Uterus (tissue), 4 donors: ENCODE results near the gene ST6GALNAC5. TPM values are rescaled to one million over a fixed set of nuclear protein-coding genes. Genes with fewer than 3 reads are reported as not detected.

ENCODE experiments used
- DNase-seq, 2 donors: peaks; one replicate each; pipeline ENCODE4 v3.0.0-alpha.2; 2019 to 2020
- H3K27ac ChIP-seq, 2 donors: fragments of 200-600 bp; sonication (generic); 1 replicate in 1 of 2; 2 replicates in 1 of 2; pipeline ENCODE4 v1.5.1; 2016 to 2018
- H3K27me3 ChIP-seq, 2 donors: fragments of 200-600 bp; sonication (generic); one replicate each; pipeline ENCODE4 v1.5.1; 2018 to 2019; ENCODE audit warnings: control low read depth in 1 of 2
- H3K36me3 ChIP-seq, 2 donors: fragments of 200-600 bp; sonication (generic); one replicate each; pipeline ENCODE4 v1.5.1; 2019; ENCODE audit warnings: control low read depth in 1 of 2
- H3K4me1 ChIP-seq, 2 donors: fragments of 200-600 bp; sonication (generic); one replicate each; pipeline ENCODE4 v1.5.1; 2018 to 2019; ENCODE audit warnings: control low read depth in 1 of 2
- H3K4me3 ChIP-seq, 2 donors: fragments of 200-600 bp; sonication (generic); 1 replicate in 1 of 2; 2 replicates in 1 of 2; pipeline ENCODE4 v1.5.1; 2018 to 2019; ENCODE audit warnings: mild to moderate bottlenecking in 1 of 2
- H3K9me3 ChIP-seq, 2 donors: fragments of 200-600 bp; sonication (generic); one replicate each; pipeline ENCODE4 v1.5.1; 2019; ENCODE audit warnings: control low read depth in 1 of 2
- POLR2A ChIP-seq, 2 donors: fragments of 450-650 bp; IDR thresholded peaks; one replicate each; pipeline ENCODE4 v1.6.1; 2016; ENCODE audit warnings: antibody characterized with exemption in 2 of 2, mild to moderate bottlenecking in 1 of 2, moderate library complexity in 1 of 2
- intact Hi-C: fragments of 100-400 bp; cut with DNase I; formaldehyde crosslinking; loops from one replicate; pipeline ENCODE4 v1.15.1; 2023; ENCODE audit warnings: low total_unique reads
- total RNA-seq, 4 donors: library from RNA; depleted of rRNA in 3 of 4; stranded (reverse); fragments of >200 nt in 3 of 4; gene quantifications; one replicate each; pipeline versions ENCODE4 v1.1.0 to v1.2.4, GENCODE V29; 2014 to 2023
- TF ChIP-seq, protein P1 (sequence below), 4 experiments: fragments of 200-600 bp in 2 of 4; fragments of 450-650 bp in 2 of 4; sonication (generic) in 2 of 4; IDR thresholded peaks; one replicate each; pipeline ENCODE4 v1.5.1; 2016 to 2019; ENCODE audit warnings: antibody characterized with exemption in 4 of 4, mild to moderate bottlenecking in 2 of 4, moderate library complexity in 1 of 4
- donor health status: DM: yes; HTN: yes; CAD: no.

Gene ST6GALNAC5
- total RNA-seq, 4 donors from 2014 or later = 1.4 to 6.4 TPM; not detected in 2

DNA sequence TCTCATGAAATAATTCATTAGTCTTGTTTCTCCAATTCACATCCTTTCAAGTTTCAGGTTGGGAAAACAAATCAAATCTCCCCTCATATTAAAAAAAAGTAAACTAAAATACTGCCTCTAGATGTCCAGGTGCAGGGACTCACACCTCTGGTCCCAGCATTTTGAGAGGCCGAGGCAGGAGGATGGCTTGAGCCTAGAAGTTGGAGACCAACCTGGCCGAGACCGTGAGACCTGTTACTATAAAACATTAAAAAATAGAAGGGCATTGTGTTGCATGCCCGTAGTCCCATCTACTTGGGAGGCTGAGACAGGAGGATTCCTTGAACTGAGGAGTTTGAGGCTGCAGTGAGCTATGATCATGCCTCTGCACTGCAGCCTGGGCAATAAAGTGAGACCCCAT lies 61.9 kb downstream of the ST6GALNAC5 start:
- DNase-seq = no peak
- Histone ChIP-seq H3K27ac (no peak overlapping the region), H3K9me3 (no peaks in the 10 kb centered on the region), H3K36me3 (no peaks in the 10 kb centered on the region), H3K4me1 (no peaks in the 10 kb centered on the region), H3K27me3 (no peaks in the 10 kb centered on the region), H3K4me3 (no peak overlapping the region)
- TF ChIP-seq, protein P1, sequence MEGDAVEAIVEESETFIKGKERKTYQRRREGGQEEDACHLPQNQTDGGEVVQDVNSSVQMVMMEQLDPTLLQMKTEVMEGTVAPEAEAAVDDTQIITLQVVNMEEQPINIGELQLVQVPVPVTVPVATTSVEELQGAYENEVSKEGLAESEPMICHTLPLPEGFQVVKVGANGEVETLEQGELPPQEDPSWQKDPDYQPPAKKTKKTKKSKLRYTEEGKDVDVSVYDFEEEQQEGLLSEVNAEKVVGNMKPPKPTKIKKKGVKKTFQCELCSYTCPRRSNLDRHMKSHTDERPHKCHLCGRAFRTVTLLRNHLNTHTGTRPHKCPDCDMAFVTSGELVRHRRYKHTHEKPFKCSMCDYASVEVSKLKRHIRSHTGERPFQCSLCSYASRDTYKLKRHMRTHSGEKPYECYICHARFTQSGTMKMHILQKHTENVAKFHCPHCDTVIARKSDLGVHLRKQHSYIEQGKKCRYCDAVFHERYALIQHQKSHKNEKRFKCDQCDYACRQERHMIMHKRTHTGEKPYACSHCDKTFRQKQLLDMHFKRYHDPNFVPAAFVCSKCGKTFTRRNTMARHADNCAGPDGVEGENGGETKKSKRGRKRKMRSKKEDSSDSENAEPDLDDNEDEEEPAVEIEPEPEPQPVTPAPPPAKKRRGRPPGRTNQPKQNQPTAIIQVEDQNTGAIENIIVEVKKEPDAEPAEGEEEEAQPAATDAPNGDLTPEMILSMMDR (IDR thresholded peaks at IDR 0.05) = no peak
- no peak for TF ChIP-seq POLR2A (IDR thresholded peaks at IDR 0.05)
- intact Hi-C loops = no loop called here

DNA sequence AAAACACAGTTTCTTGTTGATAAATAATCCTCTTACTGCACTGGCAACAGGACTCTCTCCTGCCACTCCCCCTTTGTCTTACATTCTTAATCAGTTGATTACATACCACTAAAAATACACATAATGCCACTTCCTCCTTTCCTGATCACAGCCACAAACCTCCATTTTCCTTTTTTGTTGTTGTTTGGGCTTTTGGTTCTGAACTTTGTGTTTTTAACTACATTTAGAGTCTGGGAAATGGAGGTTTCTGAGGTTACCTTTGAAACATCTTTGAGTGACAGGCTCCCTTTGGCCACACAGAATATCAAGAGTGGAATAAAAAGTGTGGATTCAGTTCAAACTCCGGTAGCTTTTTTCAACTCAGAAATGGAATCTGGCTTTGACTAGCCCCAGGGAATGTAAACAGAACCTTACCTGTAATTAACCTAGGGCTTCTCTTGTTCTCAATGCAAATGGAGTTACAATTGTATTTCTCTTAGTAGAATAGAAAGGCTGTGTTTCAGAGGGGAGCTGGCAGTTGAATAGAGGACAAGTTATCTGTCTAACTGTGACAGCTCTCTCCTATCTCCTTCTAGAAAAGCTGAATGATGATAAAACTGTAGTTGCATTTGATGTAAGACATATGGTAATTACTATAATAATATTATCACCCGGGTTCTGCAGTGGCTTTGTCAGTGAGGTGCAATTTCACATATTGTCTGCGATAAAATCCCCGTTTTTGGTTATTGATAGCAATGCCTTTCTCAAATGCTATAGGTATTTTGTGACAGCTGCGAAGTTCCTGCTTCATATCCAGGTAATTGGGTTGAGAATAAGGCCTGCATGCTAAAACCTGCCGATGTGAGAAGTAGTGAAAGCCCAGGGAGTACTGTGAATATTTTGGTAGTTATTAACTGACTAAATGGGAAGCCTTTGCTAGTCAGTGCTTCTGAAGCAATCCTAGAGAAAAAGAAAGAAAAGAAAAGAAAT lies 66.9 kb downstream of the ST6GALNAC5 start:
- intact Hi-C loops = no loop called here
- TF ChIP-seq, protein P1 (IDR thresholded peaks at IDR 0.05) = no peak
- no peak for TF ChIP-seq POLR2A (IDR thresholded peaks at IDR 0.05)
- Histone ChIP-seq H3K27me3 (no peaks in the 10 kb centered on the region), H3K27ac (no peak overlapping the region), H3K4me3 (no peak overlapping the region), H3K4me1 (no peaks in the 10 kb centered on the region), H3K9me3 (no peaks in the 10 kb centered on the region), H3K36me3 (no peaks in the 10 kb centered on the region)
- DNase-seq = no peak

DNA sequence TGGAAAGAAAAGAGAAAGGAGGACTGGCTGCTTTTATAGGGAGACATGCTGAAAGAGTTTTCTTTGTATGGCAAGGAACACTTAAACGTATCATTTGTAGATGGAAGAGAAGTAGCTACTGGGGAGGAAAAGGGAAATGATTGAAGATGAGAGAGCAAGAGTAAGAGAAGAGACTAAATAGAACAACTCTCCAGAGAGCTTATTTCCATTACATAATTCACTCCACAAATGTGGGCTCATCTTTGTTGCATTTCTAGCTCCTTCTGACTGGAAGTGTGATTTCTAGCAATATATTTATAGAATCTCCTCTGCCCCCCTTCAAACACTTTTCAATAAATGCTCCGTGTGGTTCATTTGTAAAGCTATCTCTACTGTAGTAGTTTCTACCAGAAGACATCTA lies 71.0 kb downstream of the ST6GALNAC5 start:
- no peak overlapping the region for H3K27ac ChIP-seq
- H3K9me3 ChIP-seq = no peaks in the 10 kb centered on the region
- H3K4me3 ChIP-seq = no peak overlapping the region
- intact Hi-C loops = no loop called here
- no peaks in the 10 kb centered on the region for H3K36me3 ChIP-seq
- no peaks in the 10 kb centered on the region for H3K27me3 ChIP-seq
- TF ChIP-seq, protein P1 (IDR thresholded peaks at IDR 0.05) = no peak
- TF ChIP-seq POLR2A (IDR thresholded peaks at IDR 0.05) = no peak
- H3K4me1 ChIP-seq = no peaks in the 10 kb centered on the region
- no peak for DNase-seq

DNA sequence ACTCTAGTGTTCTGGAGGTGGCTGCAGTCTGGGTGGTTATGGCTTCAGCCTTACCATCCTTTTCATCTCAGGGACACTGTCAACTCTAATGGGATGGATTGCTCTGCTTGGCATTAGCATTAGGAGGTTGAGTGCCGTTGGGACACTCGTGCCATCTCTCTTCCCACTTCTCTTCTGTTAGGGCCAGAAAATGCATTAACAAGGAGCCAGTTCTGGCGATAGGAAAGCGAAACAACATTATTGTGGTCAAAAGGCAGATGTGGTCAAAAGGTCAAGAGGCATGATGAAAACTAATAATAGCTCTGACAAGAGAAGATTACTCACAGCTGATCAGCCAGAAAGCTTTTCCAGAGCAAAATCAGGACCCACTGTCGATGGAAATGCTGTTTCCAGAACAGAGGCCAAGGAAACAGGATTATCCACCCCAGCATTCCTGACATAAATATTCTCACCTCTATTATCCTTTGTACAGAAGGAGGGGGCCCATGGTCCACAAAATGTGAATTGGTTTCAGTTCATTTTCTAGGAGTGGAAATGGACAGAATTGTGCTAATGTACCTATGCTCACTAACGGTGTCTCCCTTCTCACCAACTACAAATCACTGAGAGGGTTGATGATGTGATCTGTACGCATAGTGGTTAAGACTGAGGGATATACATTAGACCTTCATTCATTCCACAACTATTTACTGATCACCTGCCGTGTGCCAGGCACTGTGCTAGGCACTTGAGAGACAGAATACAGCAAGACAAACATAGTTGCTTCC lies 72.0 kb downstream of the ST6GALNAC5 start:
- Histone ChIP-seq H3K9me3 (no peaks in the 10 kb centered on the region), H3K36me3 (no peaks in the 10 kb centered on the region), H3K27me3 (no peaks in the 10 kb centered on the region), H3K4me1 (no peaks in the 10 kb centered on the region), H3K4me3 (no peak overlapping the region), H3K27ac (no peak overlapping the region)
- TF ChIP-seq, protein P1 (IDR thresholded peaks at IDR 0.05) = no peak
- TF ChIP-seq POLR2A (IDR thresholded peaks at IDR 0.05) = no peak
- no peak for DNase-seq
- intact Hi-C loops = no loop called here

DNA sequence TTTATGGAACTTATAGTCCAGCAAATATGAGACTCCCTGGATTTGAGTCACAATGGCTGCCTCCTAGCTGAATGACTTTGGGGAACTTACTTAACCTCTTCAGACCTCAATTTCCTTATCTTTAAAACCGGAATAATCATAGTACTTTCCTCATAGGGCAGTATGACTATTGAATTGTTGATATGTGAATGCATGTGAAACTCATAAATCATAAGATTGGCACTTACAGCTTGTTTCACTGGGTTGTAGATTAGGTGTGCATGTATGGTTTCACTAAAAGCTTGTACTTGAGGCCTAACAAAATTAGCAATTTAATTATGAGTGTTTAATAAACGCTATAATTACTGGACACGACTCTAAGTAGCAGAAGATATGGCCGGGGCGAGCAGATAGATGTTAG lies 72.5 kb downstream of the ST6GALNAC5 start:
- Histone ChIP-seq H3K27me3 (no peaks in the 10 kb centered on the region), H3K27ac (no peak overlapping the region), H3K9me3 (no peaks in the 10 kb centered on the region), H3K36me3 (no peaks in the 10 kb centered on the region), H3K4me3 (no peak overlapping the region), H3K4me1 (no peaks in the 10 kb centered on the region)
- no peak for TF ChIP-seq POLR2A (IDR thresholded peaks at IDR 0.05)
- DNase-seq = no peak
- intact Hi-C loops = no loop called here
